Liver (tissue), 9 donors: ENCODE results near the gene RETREG1. TPM values are rescaled to one million over a fixed set of nuclear protein-coding genes. Genes with fewer than 3 reads are reported as not detected.
A peak's percentile ranks its signal among the peaks of the same experiment; 100 is the strongest.

Experiments
- DNase-seq: peaks from one replicate; pipeline ENCODE4 v3.0.0-alpha.2; 2017; ENCODE audit warnings: low spot score
- H3K27ac ChIP-seq, 2 donors: one replicate each; pipeline ENCODE4 v1.7.0; 2013; ENCODE audit warnings: inconsistent platforms in 2 of 2, low read length in 2 of 2, control low read depth in 1 of 2, low read depth in 1 of 2, mild to moderate bottlenecking in 1 of 2
- H3K27me3 ChIP-seq, 4 donors: one replicate each; pipeline versions ENCODE4 v1.6.1 to v1.7.0; 2013; ENCODE audit warnings: low read length in 3 of 4, inconsistent platforms in 1 of 4, mild to moderate bottlenecking in 1 of 4, moderate library complexity in 1 of 4; ENCODE audit not compliant: control insufficient read depth in 4 of 4, insufficient read depth in 4 of 4
- H3K36me3 ChIP-seq, 4 donors: one replicate each; pipeline versions ENCODE4 v1.6.1 to v1.7.0; 2013; ENCODE audit warnings: low read length in 3 of 4, mild to moderate bottlenecking in 3 of 4, low read depth in 1 of 4, moderate library complexity in 1 of 4; ENCODE audit not compliant: control insufficient read depth in 4 of 4, insufficient read depth in 3 of 4
- H3K4me1 ChIP-seq, 4 donors: one replicate each; pipeline versions ENCODE4 v1.6.1 to v1.7.0; 2013; ENCODE audit warnings: low read length in 3 of 4, mild to moderate bottlenecking in 3 of 4, moderate library complexity in 1 of 4; ENCODE audit not compliant: control insufficient read depth in 4 of 4, insufficient read depth in 4 of 4
- H3K4me3 ChIP-seq, 3 donors: one replicate each; pipeline versions ENCODE4 v1.6.1 to v1.7.0; 2013; ENCODE audit warnings: low read length in 3 of 3, control low read depth in 1 of 3, low read depth in 1 of 3, mild to moderate bottlenecking in 1 of 3
- H3K9ac ChIP-seq, 2 donors: one replicate each; pipeline ENCODE4 v1.7.0; 2013; ENCODE audit warnings: low read length in 2 of 2, mild to moderate bottlenecking in 2 of 2, moderate library complexity in 2 of 2, control low read depth in 1 of 2, low read depth in 1 of 2
- H3K9me3 ChIP-seq, 4 donors: one replicate each; pipeline versions ENCODE4 v1.6.1 to v1.7.0; 2013; ENCODE audit warnings: low read length in 3 of 4; ENCODE audit not compliant: control insufficient read depth in 4 of 4
- ATF3 ChIP-seq: IDR thresholded peaks from 2 replicates; pipeline ENCODE4 v1.6.1; 2016; ENCODE audit warnings: antibody characterized with exemption
- CTCF ChIP-seq: fragments of 150-350 bp; IDR thresholded peaks from 2 replicates; pipeline ENCODE4 v1.5.1; 2017; ENCODE audit warnings: improper control_type of control experiment, low read depth, low read length; ENCODE audit not compliant: missing input control
- EGR1 ChIP-seq, 2 donors: IDR thresholded peaks; 2 replicates each; pipeline ENCODE4 v1.6.1; 2016 to 2018; ENCODE audit warnings: antibody characterized with exemption in 2 of 2, low read depth in 2 of 2
- FOXA1 ChIP-seq: IDR thresholded peaks from 2 replicates; pipeline ENCODE4 v1.6.1; 2016; ENCODE audit warnings: antibody characterized with exemption
- FOXA2 ChIP-seq: IDR thresholded peaks from 2 replicates; pipeline ENCODE4 v1.6.1; 2016; ENCODE audit warnings: antibody characterized with exemption
- GABPA ChIP-seq, 2 donors: IDR thresholded peaks in 1 of 2; conservative IDR thresholded peaks in 1 of 2; 2 replicates each; pipeline ENCODE4 v1.6.1; 2016; ENCODE audit warnings: antibody characterized with exemption in 2 of 2, mild to moderate bottlenecking in 1 of 2, moderate library complexity in 1 of 2
- HNF4A ChIP-seq, 2 donors: conservative IDR thresholded peaks; 2 replicates each; pipeline ENCODE4 v1.6.1; 2016; ENCODE audit warnings: antibody characterized with exemption in 2 of 2, mild to moderate bottlenecking in 2 of 2
- HNF4G ChIP-seq: IDR thresholded peaks from 2 replicates; pipeline ENCODE4 v1.6.1; 2016; ENCODE audit warnings: antibody characterized with exemption
- JUND ChIP-seq, 2 donors: IDR thresholded peaks; 2 replicates each; pipeline ENCODE4 v1.6.1; 2016; ENCODE audit warnings: antibody characterized with exemption in 2 of 2
- MAX ChIP-seq: IDR thresholded peaks from 2 replicates; pipeline ENCODE4 v1.6.1; 2016; ENCODE audit warnings: antibody characterized with exemption
- NR2F2 ChIP-seq: IDR thresholded peaks from 2 replicates; pipeline ENCODE4 v1.6.1; 2016; ENCODE audit warnings: antibody characterized with exemption
- RAD21 ChIP-seq, 2 donors: IDR thresholded peaks; 2 replicates each; pipeline ENCODE4 v1.6.1; 2016; ENCODE audit warnings: antibody characterized with exemption in 2 of 2, mild to moderate bottlenecking in 2 of 2
- REST ChIP-seq: IDR thresholded peaks from 2 replicates; pipeline ENCODE4 v1.6.1; 2016; ENCODE audit warnings: antibody characterized with exemption, mild to moderate bottlenecking
- RXRA ChIP-seq, 2 donors: IDR thresholded peaks; 2 replicates each; pipeline ENCODE4 v1.6.1; 2017 to 2018; ENCODE audit warnings: antibody characterized with exemption in 2 of 2, mild to moderate bottlenecking in 1 of 2
- SP1 ChIP-seq: IDR thresholded peaks from 2 replicates; pipeline ENCODE4 v1.6.1; 2018; ENCODE audit warnings: antibody characterized with exemption, mild to moderate bottlenecking
- TAF1 ChIP-seq: conservative IDR thresholded peaks from 2 replicates; pipeline ENCODE4 v1.6.1; 2016; ENCODE audit warnings: antibody characterized with exemption, mild to moderate bottlenecking
- YY1 ChIP-seq: IDR thresholded peaks from 2 replicates; pipeline ENCODE4 v1.6.1; 2016; ENCODE audit warnings: antibody characterized with exemption, mild to moderate bottlenecking
- ZBTB33 ChIP-seq: IDR thresholded peaks from 2 replicates; pipeline ENCODE4 v1.6.1; 2016; ENCODE audit warnings: antibody characterized with exemption
- WGBS: extraction: QIAGEN DNeasy Blood & Tissue Kit; methylation state at CpG from one replicate; pipeline ENCODE4 v1.1.7; 2013; 5-methylcytosine and 5-hydroxymethylcytosine counted together
- polyA plus RNA-seq, 2 donors: library from polyadenylated mRNA; stranded (reverse) in 1 of 2; unstranded in 1 of 2; fragments of 200-250 nt in 1 of 2; fragments of >200 nt in 1 of 2; fragmentation: Nextera tagmentation in 1 of 2; extraction: Ambion mirVana in 1 of 2; gene quantifications; one replicate each; pipeline versions ENCODE4 v1.2.1 to v1.2.3, GENCODE V29; 2013 to 2015
- total RNA-seq, 2 donors: library from RNA; depleted of rRNA; stranded (reverse); fragments of >200 nt; gene quantifications; one replicate each; pipeline ENCODE4 v1.2.3, GENCODE V29; 2014
- donor health status: healthy.
- donor health status: healthy.
- donor health status: healthy.
- donor health status: healthy.
- donor health status: healthy.

Gene RETREG1
- total and polyA plus RNA-seq, 4 donors = 0.70 to 28.1 (median 4.2) TPM

GRCh38 chr5:16539169-16539666 lies 77.6 kb downstream of the RETREG1 start:
- WGBS = 27% methylated on average over 12 of the region's 12 CpGs
- Histone ChIP-seq H3K9ac (peak overlapping the region in 1 of 2 donors; percentile 90), H3K27me3 (no peaks in the 10 kb centered on the region), H3K27ac (peak overlapping the region; percentile 93 to 94), H3K4me3 (no peak overlapping the region), H3K9me3 (no peaks in the 10 kb centered on the region), H3K4me1 (peaks cover 0 to 16% (median 8%) of the 10 kb centered on the region in 4 donors), H3K36me3 (no peaks in the 10 kb centered on the region)
- TF ChIP-seq FOXA1 (peak; percentile 45), HNF4A (conservative IDR thresholded peaks at IDR 0.05) (peak; percentile 95 to 96), RXRA (IDR thresholded peaks at IDR 0.05) (peak; percentile 92 to 96), RAD21 (IDR thresholded peaks at IDR 0.05) (peak; percentile 54 to 67), GABPA (IDR thresholded peaks at IDR 0.05 in 1 of 2, conservative IDR thresholded peaks at IDR 0.05 in 1 of 2) (peak in 1 of 2 donors; percentile 69), SP1 (peak; percentile 99), HNF4G (peak; percentile 84), EGR1 (IDR thresholded peaks at IDR 0.05; ENCODE audit: low read depth in 2 of 2) (peak; percentile 69 to 83), YY1 (peak; percentile 91), FOXA2 (peak; percentile 48), REST (peak; percentile 93), CTCF (no peak), JUND (IDR thresholded peaks at IDR 0.05) (peak; percentile 94 to 98), NR2F2 (peak; percentile 91), TAF1 (peak; percentile 97), ATF3 (peak; percentile 98), MAX (peak; percentile 95), ZBTB33 (peak; percentile 92)
- DNase-seq = peak; percentile 59
